AG04450 (cell line): ENCODE data around the gene SLC30A2. TPM values are rescaled to one million over a fixed set of nuclear protein-coding genes. Genes with fewer than 3 reads are reported as not detected.

Source experiments
- CTCF ChIA-PET: fragments of 300-600, 350-600 bp; formaldehyde crosslinking; extraction: SDS; loops from one replicate; lab custom pipeline; 2022; ENCODE audit warnings: antibody characterized with exemption, inconsistent platforms; lab: Charles Lee
- POLR2A ChIA-PET: fragments of 350-600 bp; formaldehyde crosslinking; extraction: SDS; loops from one replicate; lab custom pipeline; 2021; ENCODE audit warnings: antibody characterized with exemption, inconsistent platforms; lab: Yijun Ruan, JAX
- DNase-seq: peaks from one replicate; pipeline ENCODE4 v3.0.0-alpha.2; 2011; ENCODE audit warnings: low read depth, low spot score
- H3K27ac ChIP-seq: one replicate; pipeline ENCODE4 v1.5.1; 2012; ENCODE audit warnings: low read depth, low read length, control low read depth
- H3K27me3 ChIP-seq: one replicate; pipeline ENCODE4 v1.6.0; 2012; ENCODE audit warnings: low read length; ENCODE audit not compliant: control insufficient read depth, insufficient read depth
- H3K4me3 ChIP-seq: 2 replicates; pipeline ENCODE4 v1.5.1; 2011; ENCODE audit warnings: mild to moderate bottlenecking, low read depth, low read length, control low read depth
- H3K9me3 ChIP-seq: 2 replicates; pipeline ENCODE4 v1.5.1; 2012; ENCODE audit warnings: low read length; ENCODE audit not compliant: control insufficient read depth, insufficient read depth
- polyA plus RNA-seq: library from polyadenylated mRNA; depleted of rRNA; stranded (reverse); fragments of >200 nt; gene quantifications from 2 replicates; pipeline ENCODE4 v1.2.3, GENCODE V29; 2011
- TF ChIP-seq, protein P1 (sequence below): IDR thresholded peaks from 2 replicates; pipeline ENCODE4 v1.5.1; 2011; ENCODE audit warnings: low read depth, low read length, control low read depth, inconsistent platforms

SLC30A2 gene
- polyA plus RNA-seq, 1 experiment: not detected

DNA sequence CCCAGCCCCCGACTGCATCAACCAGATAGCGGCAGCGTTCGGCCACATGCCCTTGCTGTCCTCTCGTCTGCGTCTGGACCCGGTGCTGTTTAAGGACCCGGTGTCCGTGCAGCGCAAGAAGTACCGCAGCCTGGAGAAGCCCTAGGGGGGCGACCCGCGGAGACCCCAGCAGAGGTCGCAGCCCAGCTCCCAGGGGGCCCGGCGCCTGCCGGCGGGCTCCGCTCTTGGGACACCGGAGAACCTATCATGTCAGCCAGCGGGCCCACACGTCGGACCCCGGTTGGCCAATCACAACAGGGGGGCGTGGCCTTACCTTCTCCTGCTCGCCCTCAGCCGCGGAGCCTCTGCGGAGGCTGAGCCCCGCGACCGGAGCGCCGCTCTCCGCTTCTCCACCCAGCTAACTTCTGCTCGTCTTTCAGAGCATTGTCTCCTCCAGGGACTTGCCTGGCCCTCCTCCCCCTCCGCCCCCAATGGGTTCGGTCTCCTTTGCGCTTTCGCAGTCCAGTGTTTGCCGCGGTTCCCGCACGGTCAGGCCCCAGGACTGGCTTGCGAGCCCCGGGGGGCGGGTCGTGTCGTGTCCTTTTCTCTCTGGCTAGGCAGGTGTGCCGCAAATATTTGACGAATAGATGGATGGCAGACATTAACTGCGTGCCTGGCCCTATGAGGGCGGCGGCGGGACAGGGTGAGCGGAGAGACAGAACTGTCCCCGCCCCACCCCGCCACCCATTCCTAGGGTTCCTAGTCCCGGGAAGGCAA is 10.5 kb downstream of the SLC30A2 start:
- ChIA-PET POLR2A (interaction anchor here (0.6 kb wide), 2 partner anchors 20 to 68 kb away, joined by 3 to 4 read pairs; no protein-coding TSS in a partner anchor), CTCF (interaction anchor here (0.7 to 3.7 kb wide), 10 partner anchors 9 to 199 kb away, joined by 3 to 65 read pairs (median 4); partner anchors contain the start of genes CEP85 and ZNF593)
- TF ChIP-seq, protein P1, sequence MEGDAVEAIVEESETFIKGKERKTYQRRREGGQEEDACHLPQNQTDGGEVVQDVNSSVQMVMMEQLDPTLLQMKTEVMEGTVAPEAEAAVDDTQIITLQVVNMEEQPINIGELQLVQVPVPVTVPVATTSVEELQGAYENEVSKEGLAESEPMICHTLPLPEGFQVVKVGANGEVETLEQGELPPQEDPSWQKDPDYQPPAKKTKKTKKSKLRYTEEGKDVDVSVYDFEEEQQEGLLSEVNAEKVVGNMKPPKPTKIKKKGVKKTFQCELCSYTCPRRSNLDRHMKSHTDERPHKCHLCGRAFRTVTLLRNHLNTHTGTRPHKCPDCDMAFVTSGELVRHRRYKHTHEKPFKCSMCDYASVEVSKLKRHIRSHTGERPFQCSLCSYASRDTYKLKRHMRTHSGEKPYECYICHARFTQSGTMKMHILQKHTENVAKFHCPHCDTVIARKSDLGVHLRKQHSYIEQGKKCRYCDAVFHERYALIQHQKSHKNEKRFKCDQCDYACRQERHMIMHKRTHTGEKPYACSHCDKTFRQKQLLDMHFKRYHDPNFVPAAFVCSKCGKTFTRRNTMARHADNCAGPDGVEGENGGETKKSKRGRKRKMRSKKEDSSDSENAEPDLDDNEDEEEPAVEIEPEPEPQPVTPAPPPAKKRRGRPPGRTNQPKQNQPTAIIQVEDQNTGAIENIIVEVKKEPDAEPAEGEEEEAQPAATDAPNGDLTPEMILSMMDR: no peak
- Histone ChIP-seq H3K27ac (no peak overlapping the region), H3K27me3 (peaks cover 12% of the 10 kb centered on the region), H3K4me3 (peak overlapping the region; percentile 85), H3K9me3 (peaks cover 3% of the 10 kb centered on the region; the same call in 1 of the 2 replicates)
- peak; percentile 66 for DNase-seq

DNA sequence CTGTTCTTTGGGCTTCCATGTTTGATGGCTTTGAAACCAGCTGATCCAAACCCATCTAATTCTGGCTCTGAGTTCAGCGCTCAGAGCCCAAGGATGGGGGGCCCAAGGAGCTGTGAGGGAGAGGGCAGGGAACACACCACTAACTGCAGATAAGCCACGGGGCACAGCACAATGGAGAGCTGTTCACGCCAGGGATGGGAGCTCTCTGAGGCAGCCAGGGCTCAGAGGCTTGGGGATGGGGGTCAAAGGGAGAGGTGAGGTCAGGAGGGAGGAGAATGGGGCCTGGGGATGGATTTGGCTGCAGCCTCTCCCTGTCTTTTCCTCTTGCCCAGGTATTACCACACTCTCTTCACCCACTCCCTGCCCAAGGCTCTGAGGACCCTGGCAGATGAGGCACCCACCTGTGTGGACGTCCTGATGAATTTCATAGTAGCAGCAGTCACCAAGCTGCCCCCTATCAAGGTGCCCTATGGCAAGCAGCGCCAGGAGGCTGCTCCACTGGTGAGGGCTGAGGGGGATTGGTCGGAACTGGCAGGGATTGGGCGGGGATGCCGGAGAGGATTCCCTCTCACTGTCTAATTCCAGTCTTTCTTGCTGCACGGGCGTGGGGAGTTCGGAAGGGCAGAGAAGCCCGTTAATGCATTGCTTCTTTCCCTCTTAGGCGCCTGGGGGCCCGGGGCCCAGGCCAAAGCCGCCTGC is 11.3 kb downstream of the SLC30A2 start:
- DNase-seq: no peak
- Histone ChIP-seq H3K27ac (no peak overlapping the region), H3K27me3 (peaks cover 12% of the 10 kb centered on the region), H3K4me3 (peak overlapping the region; percentile 85), H3K9me3 (peaks cover 3% of the 10 kb centered on the region; the same call in 1 of the 2 replicates)
- CTCF ChIA-PET: interaction anchor here (0.7 to 3.7 kb wide), 6 partner anchors 10 to 166 kb away, joined by 3 to 65 read pairs (median 4); no protein-coding TSS in a partner anchor
- TF ChIP-seq, protein P1: no peak
- POLR2A ChIA-PET: interaction anchor here (0.6 to 1.1 kb wide), 5 partner anchors 20 to 215 kb away, joined by 3 to 4 read pairs (median 3); partner anchors contain the start of gene MTFR1L

DNA sequence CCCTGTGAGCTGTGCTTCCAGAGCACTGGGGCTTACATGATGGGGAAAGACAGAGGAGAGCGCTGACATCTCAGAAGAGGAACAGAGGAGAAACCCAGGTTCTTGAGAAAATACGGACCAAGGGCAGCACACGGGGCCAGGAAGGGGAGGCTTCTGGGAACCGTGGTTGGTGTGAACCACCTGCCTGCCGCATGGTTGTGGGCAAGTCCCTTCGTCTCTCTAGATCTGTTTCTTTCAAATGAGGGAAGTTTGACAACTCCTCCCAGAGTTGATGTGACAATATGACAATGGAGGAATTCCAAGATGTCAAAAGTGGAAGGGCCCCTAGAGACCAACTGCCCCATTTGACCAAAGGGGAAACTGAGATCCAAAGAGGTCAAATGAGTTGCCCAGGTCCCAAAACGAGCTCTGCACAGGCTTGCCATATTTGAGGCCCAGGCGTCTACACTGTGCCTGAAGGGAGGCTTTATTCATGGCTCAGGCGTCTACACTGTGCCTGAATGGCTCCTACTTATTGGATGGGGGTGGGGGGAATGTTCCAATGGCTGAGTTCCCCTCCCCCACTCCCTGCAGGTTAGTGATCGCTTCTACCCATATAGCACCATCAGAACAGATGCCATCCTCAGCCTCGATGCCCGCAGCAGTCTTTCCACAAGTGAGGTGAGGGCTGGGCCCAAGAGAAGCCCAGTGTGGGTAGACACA is 13.1 kb downstream of the SLC30A2 start:
- ChIA-PET POLR2A (no interaction called here), CTCF (no interaction called here)
- H3K27me3 ChIP-seq: peaks cover 6% of the 10 kb centered on the region

DNA sequence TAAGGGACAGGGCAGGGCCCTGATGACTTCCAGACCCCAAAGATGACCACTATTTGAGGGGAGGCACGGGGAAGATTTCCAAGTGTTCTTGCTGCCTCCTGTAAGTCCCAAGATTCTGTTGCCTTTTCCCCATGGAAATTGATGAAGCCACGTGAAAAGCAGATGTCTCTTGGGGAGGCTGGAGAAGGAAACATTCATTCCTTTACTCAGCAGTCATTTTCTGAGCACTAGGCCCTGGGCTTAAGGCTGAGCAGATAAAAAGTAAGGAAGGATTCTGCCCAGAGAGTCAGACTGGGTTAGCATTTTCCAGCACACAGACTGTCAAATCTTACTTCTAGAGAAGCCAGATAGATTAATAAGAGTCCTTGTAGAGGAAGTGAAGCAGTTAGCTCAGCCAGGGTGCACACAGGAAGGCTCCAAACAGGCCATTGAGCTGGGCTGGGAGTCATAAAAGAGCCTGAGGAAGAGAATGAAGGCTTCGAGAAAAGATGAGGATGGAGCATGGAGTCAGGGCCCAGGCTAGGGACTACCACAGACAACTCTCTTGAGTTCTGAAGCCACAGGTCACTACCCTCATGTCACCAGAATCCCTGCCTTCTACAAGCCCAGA is 14.2 kb downstream of the SLC30A2 start:
- POLR2A ChIA-PET: no interaction called here
- no peak overlapping the region for H3K27ac ChIP-seq
- peaks cover 3% of the 10 kb centered on the region; the same call in 1 of the 2 replicates for H3K9me3 ChIP-seq
- peaks cover 6% of the 10 kb centered on the region for H3K27me3 ChIP-seq
- CTCF ChIA-PET: no interaction called here
- H3K4me3 ChIP-seq: no peak overlapping the region
- DNase-seq: no peak
- TF ChIP-seq, protein P1: no peak

More for the DNA sequence above, 13.1 kb downstream of the SLC30A2 start:
- Histone ChIP-seq H3K4me3 (no peak overlapping the region), H3K27ac (no peak overlapping the region), H3K9me3 (peaks cover 3% of the 10 kb centered on the region; the same call in 1 of the 2 replicates)
- TF ChIP-seq, protein P1: no peak
- no peak for DNase-seq
